Spleen (tissue), 11 donors: ENCODE data around the gene SH3BP1. TPM values are rescaled to one million over a fixed set of nuclear protein-coding genes. Genes with fewer than 3 reads are reported as not detected.

Source experiments
- DNase-seq: peaks from one replicate; pipeline ENCODE4 v3.0.0-alpha.2; 2020
- H3K27ac ChIP-seq, 8 donors: fragments of 200-600 bp; sonication (generic) in 7 of 8; 1 replicate in 4 of 8; 2 replicates in 4 of 8; pipeline versions ENCODE4 v1.5.0 to v1.8.0; 2016 to 2021; ENCODE audit warnings: inconsistent platforms in 4 of 8, mild to moderate bottlenecking in 4 of 8, moderate library complexity in 1 of 8
- H3K27me3 ChIP-seq, 7 donors: fragments of 200-600 bp; sonication (generic) in 6 of 7; replicated peaks in 1 of 7; 1 replicate in 4 of 7; 2 replicates in 3 of 7; pipeline versions ENCODE4 v1.5.0 to v1.8.0; 2016 to 2021; ENCODE audit warnings: inconsistent platforms in 3 of 7, mild to moderate bottlenecking in 1 of 7
- H3K36me3 ChIP-seq, 6 donors: fragments of 200-600 bp; sonication (generic) in 5 of 6; 1 replicate in 4 of 6; 2 replicates in 2 of 6; pipeline versions ENCODE4 v1.5.0 to v1.8.0; 2016 to 2021; ENCODE audit warnings: inconsistent platforms in 2 of 6
- H3K4me1 ChIP-seq, 6 donors: fragments of 200-600 bp; sonication (generic) in 5 of 6; 1 replicate in 3 of 6; 2 replicates in 3 of 6; pipeline versions ENCODE4 v1.5.0 to v1.8.0; 2016 to 2021; ENCODE audit warnings: inconsistent platforms in 3 of 6
- H3K4me3 ChIP-seq, 8 donors: fragments of 200-600 bp; sonication (generic) in 7 of 8; 1 replicate in 4 of 8; 2 replicates in 4 of 8; pipeline versions ENCODE4 v1.5.0 to v1.8.0; 2016 to 2021; ENCODE audit warnings: inconsistent platforms in 4 of 8, mild to moderate bottlenecking in 4 of 8, moderate library complexity in 2 of 8
- H3K9me3 ChIP-seq, 8 donors: fragments of 200-600 bp; sonication (generic) in 7 of 8; 1 replicate in 4 of 8; 2 replicates in 4 of 8; pipeline versions ENCODE4 v1.5.0 to v1.8.0; 2016 to 2021; ENCODE audit warnings: inconsistent platforms in 4 of 8
- POLR2A ChIP-seq, 3 donors: fragments of 450-650 bp; IDR thresholded peaks; one replicate each; pipeline ENCODE4 v1.5.1; 2017; ENCODE audit warnings: antibody characterized with exemption in 3 of 3, mild to moderate bottlenecking in 1 of 3
- POLR2AphosphoS5 ChIP-seq, 3 donors: sonication (generic); formaldehyde crosslinking; IDR thresholded peaks; one replicate each; pipeline ENCODE4 v1.5.1; 2017; ENCODE audit warnings: antibody characterized with exemption in 3 of 3
- WGBS, 5 donors: extraction: QIAGEN DNeasy Blood & Tissue Kit in 3 of 5; methylation state at CpG; one replicate each; pipeline versions ENCODE4 v1.1.5 to v1.1.7; 2013 to 2018; 5-methylcytosine and 5-hydroxymethylcytosine counted together
- intact Hi-C: fragments of 100-400 bp; cut with DNase I; formaldehyde crosslinking; loops from one replicate; pipeline ENCODE4 v1.15.0; 2023; ENCODE audit warnings: low total_unique reads
- polyA plus RNA-seq, 3 donors: library from polyadenylated mRNA; stranded (reverse); fragments of 200-250 nt; gene quantifications; one replicate each; pipeline ENCODE4 v1.2.1, GENCODE V29; 2013
- total RNA-seq, 7 donors: library from RNA; depleted of rRNA in 3 of 7; stranded (reverse); fragments of >200 nt in 3 of 7; fragmentation: NEBNext Ultra II Directional in 4 of 7; extraction: Animal tissue kit (Norgen Biotek cat#: 25700) in 4 of 7; gene quantifications; one replicate each; pipeline versions ENCODE4 v1.1.0 to v1.2.1, GENCODE V29; 2016 to 2021
- TF ChIP-seq, protein P1 (sequence below), 11 experiments: fragments of 200-600 bp in 7 of 11; fragments of 450-650 bp in 4 of 11; sonication (generic) in 4 of 11; IDR thresholded peaks in 8 of 11; conservative IDR thresholded peaks in 3 of 11; 1 replicate in 7 of 11; 2 replicates in 4 of 11; pipeline versions ENCODE4 v1.4.0 to v1.8.0; 2016 to 2021; ENCODE audit warnings: antibody characterized with exemption in 11 of 11, inconsistent platforms in 4 of 11, mild to moderate bottlenecking in 1 of 11
- donor health status: healthy with polysubstance abuse.
- donor health status: DM: no; HTN: no; CAD: no; lungs with moderate emphysema.
- donor health status: DM: no; HTN: no; CAD: no.
- donor health status: Bipolar disorder and iron deficiency.
- donor health status: healthy.
- donor health status: DM: no; HTN: no; CAD: no.
- donor health status: DM: yes; HTN: yes; CAD: no.

The SH3BP1 gene
- total and polyA plus RNA-seq, 10 donors: 17.7 to 78.9 (median 57.2) TPM

GRCh38 chr22:37696657-37697537 lies 57.4 kb downstream of the SH3BP1 start, which contains the start of gene TRIOBP:
TSS of gene TRIOBP (plus strand) at chr22:37697048. CDS start at chr22:37701366, 4,318 bp downstream.
- H3K36me3 ChIP-seq: peaks cover 0 to 38% (median 22%) of the 10 kb centered on the region in 6 donors
- H3K4me3 ChIP-seq: peak within 1 kb of the TSS in 4 of 8 donors; percentile 4 to 30 (median 8)
- intact Hi-C loops: no loop called here
- WGBS, 5 donors: 13 to 30% (median 24%) methylated on average over 28 to 39 of the region's 39 CpGs
- DNase-seq: peak; percentile 95
- H3K27me3 ChIP-seq: no peaks in the 10 kb centered on the region
- H3K9me3 ChIP-seq: no peaks in the 10 kb centered on the region
- TF ChIP-seq POLR2AphosphoS5 (IDR thresholded peaks at IDR 0.05) (peak; percentile 26 to 79 (median 64)), POLR2A (IDR thresholded peaks at IDR 0.05) (no peak)
- TF ChIP-seq, protein P1, sequence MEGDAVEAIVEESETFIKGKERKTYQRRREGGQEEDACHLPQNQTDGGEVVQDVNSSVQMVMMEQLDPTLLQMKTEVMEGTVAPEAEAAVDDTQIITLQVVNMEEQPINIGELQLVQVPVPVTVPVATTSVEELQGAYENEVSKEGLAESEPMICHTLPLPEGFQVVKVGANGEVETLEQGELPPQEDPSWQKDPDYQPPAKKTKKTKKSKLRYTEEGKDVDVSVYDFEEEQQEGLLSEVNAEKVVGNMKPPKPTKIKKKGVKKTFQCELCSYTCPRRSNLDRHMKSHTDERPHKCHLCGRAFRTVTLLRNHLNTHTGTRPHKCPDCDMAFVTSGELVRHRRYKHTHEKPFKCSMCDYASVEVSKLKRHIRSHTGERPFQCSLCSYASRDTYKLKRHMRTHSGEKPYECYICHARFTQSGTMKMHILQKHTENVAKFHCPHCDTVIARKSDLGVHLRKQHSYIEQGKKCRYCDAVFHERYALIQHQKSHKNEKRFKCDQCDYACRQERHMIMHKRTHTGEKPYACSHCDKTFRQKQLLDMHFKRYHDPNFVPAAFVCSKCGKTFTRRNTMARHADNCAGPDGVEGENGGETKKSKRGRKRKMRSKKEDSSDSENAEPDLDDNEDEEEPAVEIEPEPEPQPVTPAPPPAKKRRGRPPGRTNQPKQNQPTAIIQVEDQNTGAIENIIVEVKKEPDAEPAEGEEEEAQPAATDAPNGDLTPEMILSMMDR (IDR thresholded peaks at IDR 0.05 in 8 of 11, conservative IDR thresholded peaks at IDR 0.05 in 3 of 11): peak in 7 of 11 experiments; percentile 20 to 57 (median 46)
- peaks cover 0 to 32% (median 18%) of the 10 kb centered on the region in 6 donors for H3K4me1 ChIP-seq
- H3K27ac ChIP-seq: no peak within 1 kb of the TSS

DNA sequence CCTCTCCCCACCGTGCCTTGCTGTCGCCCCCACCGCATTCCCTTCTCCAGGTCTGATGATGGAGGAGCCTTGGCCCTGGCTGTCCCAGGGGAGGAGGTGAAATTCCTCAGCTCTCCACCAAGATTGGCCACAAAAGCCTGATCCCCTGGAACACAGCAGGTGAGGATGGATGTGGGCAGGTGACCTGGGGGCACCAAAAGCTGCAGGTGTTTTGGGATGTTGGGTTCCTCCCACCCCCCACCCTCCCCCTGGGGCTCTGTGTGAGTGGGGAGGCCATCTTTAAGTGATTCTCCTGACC lies 58.0 kb downstream of the SH3BP1 start:
- intact Hi-C loops: no loop called here
- no peak for DNase-seq
- Histone ChIP-seq H3K36me3 (peaks cover 0 to 32% (median 16%) of the 10 kb centered on the region in 6 donors), H3K27ac (no peak overlapping the region), H3K27me3 (no peaks in the 10 kb centered on the region), H3K9me3 (no peaks in the 10 kb centered on the region), H3K4me3 (no peak overlapping the region), H3K4me1 (peaks cover 0 to 32% (median 18%) of the 10 kb centered on the region in 6 donors)
- no peak for TF ChIP-seq POLR2A (IDR thresholded peaks at IDR 0.05)
- TF ChIP-seq POLR2AphosphoS5 (IDR thresholded peaks at IDR 0.05): no peak
- TF ChIP-seq, protein P1 (IDR thresholded peaks at IDR 0.05 in 8 of 11, conservative IDR thresholded peaks at IDR 0.05 in 3 of 11): no peak
- WGBS, 5 donors: 40 to 79% (median 72%) methylated on average over 1 to 3 of the region's 3 CpGs

GRCh38 chr22:37701141-37701786 lies 61.8 kb downstream of the SH3BP1 start:
- H3K36me3 ChIP-seq: peaks cover 0 to 8% (median 0%) of the 10 kb centered on the region in 6 donors

More at GRCh38 chr22:37701141-37701786, 61.8 kb downstream of the SH3BP1 start:
- intact Hi-C loops: no loop called here
- Histone ChIP-seq H3K9me3 (no peaks in the 10 kb centered on the region), H3K4me1 (peaks cover 0 to 25% (median 15%) of the 10 kb centered on the region in 6 donors), H3K27ac (peak overlapping the region in 3 of 8 donors; percentile 15 to 47 (median 41)), H3K27me3 (no peaks in the 10 kb centered on the region), H3K4me3 (no peak overlapping the region)
- WGBS, 5 donors: 25 to 68% (median 43%) methylated on average over 8 of the region's 8 CpGs
- TF ChIP-seq POLR2A (IDR thresholded peaks at IDR 0.05) (no peak), POLR2AphosphoS5 (IDR thresholded peaks at IDR 0.05) (no peak)
- TF ChIP-seq, protein P1 (IDR thresholded peaks at IDR 0.05 in 8 of 11, conservative IDR thresholded peaks at IDR 0.05 in 3 of 11): no peak
- no peak for DNase-seq
